Measurements from ENCODE around the gene WAC.

Gene WAC

DNA sequence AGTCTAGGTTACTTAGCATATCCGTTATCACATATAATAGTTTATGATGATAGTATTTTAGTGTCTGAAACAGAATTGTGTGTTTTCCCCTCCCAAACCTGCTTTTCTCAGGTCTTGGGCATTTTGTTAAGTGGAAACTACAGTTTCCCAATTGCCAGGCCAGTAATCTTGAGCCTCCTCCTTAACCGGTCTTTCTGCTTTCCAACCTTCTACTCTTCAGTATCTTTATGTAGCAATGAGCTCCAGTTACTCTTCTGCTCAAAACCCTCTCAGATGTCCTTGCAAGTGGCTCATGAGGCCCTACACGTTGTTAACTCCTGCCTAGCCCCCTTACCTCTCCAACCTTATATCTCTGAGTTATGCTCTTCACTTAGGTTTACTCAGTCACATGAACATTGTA, 22.0 kb downstream of the WAC start:
- peak; percentile 58 for DNase-seq (ENCODE audit: low read depth)
- no peak overlapping the region for H3K4me3 ChIP-seq (ENCODE audit: low read length)
- TF ChIP-seq, protein P1, sequence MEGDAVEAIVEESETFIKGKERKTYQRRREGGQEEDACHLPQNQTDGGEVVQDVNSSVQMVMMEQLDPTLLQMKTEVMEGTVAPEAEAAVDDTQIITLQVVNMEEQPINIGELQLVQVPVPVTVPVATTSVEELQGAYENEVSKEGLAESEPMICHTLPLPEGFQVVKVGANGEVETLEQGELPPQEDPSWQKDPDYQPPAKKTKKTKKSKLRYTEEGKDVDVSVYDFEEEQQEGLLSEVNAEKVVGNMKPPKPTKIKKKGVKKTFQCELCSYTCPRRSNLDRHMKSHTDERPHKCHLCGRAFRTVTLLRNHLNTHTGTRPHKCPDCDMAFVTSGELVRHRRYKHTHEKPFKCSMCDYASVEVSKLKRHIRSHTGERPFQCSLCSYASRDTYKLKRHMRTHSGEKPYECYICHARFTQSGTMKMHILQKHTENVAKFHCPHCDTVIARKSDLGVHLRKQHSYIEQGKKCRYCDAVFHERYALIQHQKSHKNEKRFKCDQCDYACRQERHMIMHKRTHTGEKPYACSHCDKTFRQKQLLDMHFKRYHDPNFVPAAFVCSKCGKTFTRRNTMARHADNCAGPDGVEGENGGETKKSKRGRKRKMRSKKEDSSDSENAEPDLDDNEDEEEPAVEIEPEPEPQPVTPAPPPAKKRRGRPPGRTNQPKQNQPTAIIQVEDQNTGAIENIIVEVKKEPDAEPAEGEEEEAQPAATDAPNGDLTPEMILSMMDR (IDR thresholded peaks at IDR 0.05; ENCODE audit: insufficient read depth, low read depth, low read length, missing control alignments) = no peak

DNA sequence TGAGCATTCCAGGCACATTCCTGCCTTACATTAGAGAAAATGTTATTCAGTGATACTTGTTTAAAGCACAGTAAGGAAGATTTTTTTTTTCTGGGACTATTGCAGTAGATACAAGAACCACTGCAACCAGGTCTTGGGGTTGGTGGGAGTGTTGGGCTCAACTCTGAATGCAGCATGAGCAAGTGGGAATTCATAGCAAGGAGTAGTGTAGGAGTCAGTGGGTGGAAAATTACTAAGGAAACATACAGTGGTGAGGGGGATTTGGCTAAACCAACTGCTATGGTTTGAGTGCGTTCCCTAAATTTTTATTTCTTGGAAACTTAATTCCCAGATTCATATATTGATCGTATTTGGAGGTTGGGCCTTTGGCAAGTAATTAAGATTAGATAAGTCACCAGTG, 22.4 kb downstream of the WAC start:
- H3K4me3 ChIP-seq (ENCODE audit: low read length) = no peak overlapping the region
- no peak for DNase-seq (ENCODE audit: low read depth)
- TF ChIP-seq, protein P1 (IDR thresholded peaks at IDR 0.05; ENCODE audit: insufficient read depth, low read depth, low read length, missing control alignments) = no peak

DNA sequence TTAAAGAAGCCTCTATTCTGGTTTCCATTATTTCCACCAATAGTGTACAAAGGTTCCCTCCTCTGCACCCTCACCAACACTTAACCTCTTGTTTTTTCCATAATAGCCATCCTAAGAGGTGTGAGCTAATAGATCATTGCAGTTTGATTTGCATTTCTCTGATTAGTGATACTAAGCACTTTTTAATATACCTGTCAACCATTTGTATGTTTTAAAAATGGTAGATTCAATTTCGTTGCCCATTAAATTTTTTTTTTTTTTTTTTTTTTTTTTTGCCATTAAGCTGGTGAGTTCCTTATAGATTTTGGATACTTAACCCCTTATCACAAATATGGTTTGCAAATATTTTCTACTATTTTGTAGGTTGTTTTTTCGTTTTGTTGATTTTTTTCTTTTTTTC, 23.2 kb downstream of the WAC start:
- TF ChIP-seq, protein P1 (IDR thresholded peaks at IDR 0.05; ENCODE audit: insufficient read depth, low read depth, low read length, missing control alignments) = no peak
- DNase-seq (ENCODE audit: low read depth) = no peak
- H3K4me3 ChIP-seq (ENCODE audit: low read length) = no peak overlapping the region

DNA sequence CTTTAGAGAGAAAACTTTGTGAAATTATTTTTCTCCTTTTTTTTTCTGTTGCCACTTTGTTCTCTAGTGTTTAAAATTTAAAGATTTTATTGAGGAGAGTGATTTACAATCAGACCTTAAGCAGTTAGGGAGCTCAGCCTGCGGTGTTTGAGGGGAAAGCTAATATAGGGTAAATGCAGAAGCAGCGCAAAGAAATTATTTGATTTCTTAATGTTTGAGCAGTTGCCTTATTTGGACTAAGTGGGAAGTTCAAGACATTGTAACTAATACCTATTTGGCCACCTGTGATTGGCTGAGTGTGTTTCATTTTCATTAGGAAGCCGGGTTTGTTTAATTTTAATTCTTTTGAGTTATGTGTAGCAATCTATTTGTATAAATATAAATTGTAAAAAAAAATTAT, 25.3 kb downstream of the WAC start:
- TF ChIP-seq, protein P1 (IDR thresholded peaks at IDR 0.05; ENCODE audit: insufficient read depth, low read depth, low read length, missing control alignments) = no peak
- no peak for DNase-seq (ENCODE audit: low read depth)
- no peak overlapping the region for H3K4me3 ChIP-seq (ENCODE audit: low read length)

DNA sequence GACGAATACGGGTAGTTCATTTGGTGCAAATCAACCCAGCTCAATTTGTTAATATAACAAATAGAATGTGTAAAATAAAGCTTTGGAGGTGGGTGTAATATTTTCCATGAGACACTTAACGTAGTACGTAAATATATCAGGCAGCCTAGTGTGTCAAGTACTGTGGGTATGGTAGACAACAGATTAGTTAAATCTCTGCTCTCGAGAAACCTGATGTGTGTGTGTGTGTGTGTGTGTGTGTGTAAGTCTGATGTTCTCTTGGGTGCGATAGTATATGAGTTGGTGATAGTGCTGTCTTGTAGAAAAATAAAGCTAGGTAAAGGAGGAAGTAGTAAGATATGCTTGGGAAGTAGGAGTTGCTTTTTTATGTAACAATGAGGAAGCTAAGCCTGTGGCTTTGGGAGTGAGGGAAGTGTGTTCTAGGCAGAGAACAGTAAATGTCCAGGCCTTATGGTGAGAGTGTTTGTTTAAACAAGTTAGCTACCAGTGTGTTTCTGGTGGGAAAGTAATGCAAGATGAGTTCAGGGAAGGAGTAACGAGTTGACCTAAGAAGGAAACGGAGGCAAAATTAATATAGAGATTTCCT, 26.1 kb downstream of the WAC start:
- TF ChIP-seq, protein P1 (IDR thresholded peaks at IDR 0.05; ENCODE audit: insufficient read depth, low read depth, low read length, missing control alignments) = no peak
- no peak overlapping the region for H3K4me3 ChIP-seq (ENCODE audit: low read length)
- DNase-seq (ENCODE audit: low read depth) = peak; percentile 18

DNA sequence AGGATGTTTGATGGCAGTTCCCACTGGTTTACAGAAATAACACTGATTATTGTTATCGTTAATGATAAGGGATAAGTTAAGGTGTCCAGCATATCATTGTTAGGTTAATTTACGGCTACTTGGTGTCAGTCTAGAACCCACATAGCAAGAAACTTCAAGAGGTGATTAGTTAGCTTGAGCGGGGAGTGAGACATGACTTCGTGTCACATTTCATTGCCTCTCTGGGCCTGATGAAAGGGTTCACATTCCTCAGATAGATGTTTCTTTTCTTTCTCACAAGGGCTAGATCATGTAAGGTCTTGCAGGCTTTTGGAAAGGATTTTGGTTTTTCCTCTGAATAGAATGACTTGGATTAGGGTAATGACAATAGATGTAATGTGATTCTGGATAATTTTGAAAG, 26.7 kb downstream of the WAC start:
- no peak overlapping the region for H3K4me3 ChIP-seq (ENCODE audit: low read length)

DNA sequence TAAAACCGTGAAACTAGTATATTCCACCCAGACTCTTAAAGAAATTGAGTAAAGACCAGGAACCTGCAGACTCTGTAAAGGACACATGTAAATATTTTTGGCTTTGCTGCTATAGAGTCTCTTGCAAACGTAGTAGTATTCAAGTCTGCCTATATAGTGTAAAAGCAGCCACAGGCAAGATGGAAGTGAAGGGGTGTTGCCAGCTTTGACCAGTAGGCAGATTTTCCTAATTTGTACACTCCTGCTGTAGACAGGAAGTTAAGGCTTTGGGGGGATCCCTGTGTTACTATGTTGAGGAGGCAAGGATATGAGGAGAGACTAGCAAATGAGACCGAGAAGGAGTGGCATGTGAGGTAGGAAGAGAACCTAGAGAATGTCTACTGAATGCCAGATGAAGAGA, 27.7 kb downstream of the WAC start:
- TF ChIP-seq, protein P1 (IDR thresholded peaks at IDR 0.05; ENCODE audit: insufficient read depth, low read depth, low read length, missing control alignments) = no peak
- H3K4me3 ChIP-seq (ENCODE audit: low read length) = no peak overlapping the region
- DNase-seq (ENCODE audit: low read depth) = no peak

More for the DNA sequence above, 26.7 kb downstream of the WAC start:
- peak; percentile 85 for DNase-seq (ENCODE audit: low read depth)
- TF ChIP-seq, protein P1 (IDR thresholded peaks at IDR 0.05; ENCODE audit: insufficient read depth, low read depth, low read length, missing control alignments) = no peak
